OCI-LY3 (cell line): ENCODE results near the gene CDH23.

ENCODE experiments used
- H2AFZ ChIP-seq: fragments of 200-600, 300-600 bp; shearing (Covaris generic); 2 replicates; pipeline ENCODE4 v1.6.0; 2014; ENCODE audit warnings: antibody characterized with exemption, low read depth, low read length
- H3K27ac ChIP-seq: fragments of 200-600, 300-600 bp; sonication (generic); 2 replicates; pipeline ENCODE4 v1.5.1; 2014; ENCODE audit warnings: mild to moderate bottlenecking, low read length, moderate library complexity, mixed read lengths
- H3K27me3 ChIP-seq: fragments of 200-600, 300-600 bp; sonication (generic); 2 replicates; pipeline ENCODE4 v1.6.1; 2014; ENCODE audit warnings: low read depth, low read length, mixed read lengths
- H3K36me3 ChIP-seq: fragments of 200-600, 300-600 bp; sonication (generic); replicated peaks from 2 replicates; pipeline ENCODE3; 2014; ENCODE audit warnings: low read depth, low read length, mixed read lengths
- H3K4me1 ChIP-seq: fragments of 300-600, 200-600 bp; sonication (generic); 2 replicates; pipeline ENCODE4 v1.6.1; 2014; ENCODE audit warnings: low read length, mixed read lengths
- H3K4me2 ChIP-seq: fragments of 200-600, 300-600 bp; sonication (generic); 2 replicates; pipeline ENCODE4 v1.6.1; 2014; ENCODE audit warnings: low read length, mixed read lengths
- H3K4me3 ChIP-seq: fragments of 300-600, 200-600 bp; sonication (generic); 2 replicates; pipeline ENCODE4 v1.5.1; 2014; ENCODE audit warnings: antibody characterized with exemption, mild to moderate bottlenecking, low read length, moderate library complexity
- H3K79me2 ChIP-seq: fragments of 300-600, 200-600 bp; shearing (Covaris generic); 2 replicates; pipeline ENCODE4 v1.6.1; 2014; ENCODE audit warnings: mild to moderate bottlenecking, low read length, mixed read lengths
- H3K9ac ChIP-seq: fragments of 300-600, 200-600 bp; shearing (Covaris generic); 2 replicates; pipeline ENCODE4 v1.6.0; 2014; ENCODE audit warnings: mild to moderate bottlenecking, low read length, moderate library complexity
- H3K9me3 ChIP-seq: fragments of 200-600, 300-600 bp; shearing (Covaris generic); 2 replicates; pipeline ENCODE4 v1.6.1; 2014; ENCODE audit warnings: low read length, mixed read lengths; ENCODE audit not compliant: insufficient read depth
- H4K20me1 ChIP-seq: fragments of 200-600, 300-600 bp; sonication (generic); 2 replicates; pipeline ENCODE4 v1.6.1; 2016; ENCODE audit warnings: low read length, mixed read lengths; ENCODE audit not compliant: insufficient read depth
- EZH2phosphoT487 ChIP-seq: fragments of 200-600 bp; shearing (Covaris generic); IDR thresholded peaks from 2 replicates; pipeline ENCODE4 v1.6.1; 2018; ENCODE audit warnings: antibody characterized with exemption, mixed run types, low read depth
- TF ChIP-seq, protein P1 (sequence below): fragments of 200-600, 300-600 bp; sonication (generic); IDR thresholded peaks from 2 replicates; pipeline ENCODE4 v1.5.1; 2014; ENCODE audit warnings: antibody characterized with exemption, low read length, low read depth

Gene CDH23

DNA sequence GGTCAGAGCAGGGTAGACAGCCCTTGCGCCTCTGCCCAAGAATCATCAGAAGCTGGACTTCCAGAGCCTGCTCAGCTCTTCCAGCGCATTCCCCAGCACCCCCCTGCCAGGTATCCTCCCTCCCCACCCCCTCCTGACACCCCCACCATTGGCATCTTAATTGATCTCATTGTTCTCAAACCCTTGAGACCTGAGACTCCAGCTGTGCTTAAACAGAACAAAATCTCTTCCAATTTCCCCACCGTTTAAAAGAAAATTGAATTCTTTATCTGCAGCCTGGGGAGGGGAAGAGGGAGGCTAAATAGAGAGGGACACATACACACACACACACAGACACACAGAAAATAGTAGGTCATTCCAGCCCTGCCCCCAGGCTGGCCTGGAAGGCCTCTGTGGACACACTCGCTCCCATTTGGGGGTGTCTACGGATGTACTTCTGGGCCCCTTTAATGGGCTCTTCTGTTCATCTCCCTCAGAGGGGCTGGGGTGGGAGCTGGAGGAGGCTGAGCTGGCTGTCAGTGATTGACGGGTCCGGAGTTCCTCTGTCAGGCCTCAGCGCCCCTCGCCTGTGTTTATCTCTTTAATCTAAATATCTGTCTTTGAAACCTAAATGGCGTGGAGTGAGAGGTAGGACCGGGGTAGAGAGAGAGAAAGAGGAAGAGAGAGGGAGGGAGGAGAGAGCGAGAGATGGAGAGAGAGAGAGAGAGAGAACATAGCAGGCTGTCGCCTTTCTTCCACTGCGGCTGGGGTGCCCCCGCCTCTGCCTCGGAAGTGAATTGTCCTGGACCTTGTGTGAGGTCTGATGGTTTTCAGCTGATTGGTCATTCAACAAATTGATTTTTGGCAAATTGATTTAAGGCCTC is 261.1 kb downstream of the CDH23 start:
- Histone ChIP-seq H3K4me2 (no peak overlapping the region), H3K4me1 (no peaks in the 10 kb centered on the region), H3K36me3 (no peaks in the 10 kb centered on the region), H3K79me2 (no peaks in the 10 kb centered on the region), H3K27me3 (no peaks in the 10 kb centered on the region; the same call in 1 of the 2 replicates), H2AFZ (no peak overlapping the region), H3K9ac (no peak overlapping the region), H3K4me3 (no peak overlapping the region), H4K20me1 (no peaks in the 10 kb centered on the region), H3K9me3 (no peaks in the 10 kb centered on the region), H3K27ac (no peak overlapping the region)
- TF ChIP-seq, protein P1, sequence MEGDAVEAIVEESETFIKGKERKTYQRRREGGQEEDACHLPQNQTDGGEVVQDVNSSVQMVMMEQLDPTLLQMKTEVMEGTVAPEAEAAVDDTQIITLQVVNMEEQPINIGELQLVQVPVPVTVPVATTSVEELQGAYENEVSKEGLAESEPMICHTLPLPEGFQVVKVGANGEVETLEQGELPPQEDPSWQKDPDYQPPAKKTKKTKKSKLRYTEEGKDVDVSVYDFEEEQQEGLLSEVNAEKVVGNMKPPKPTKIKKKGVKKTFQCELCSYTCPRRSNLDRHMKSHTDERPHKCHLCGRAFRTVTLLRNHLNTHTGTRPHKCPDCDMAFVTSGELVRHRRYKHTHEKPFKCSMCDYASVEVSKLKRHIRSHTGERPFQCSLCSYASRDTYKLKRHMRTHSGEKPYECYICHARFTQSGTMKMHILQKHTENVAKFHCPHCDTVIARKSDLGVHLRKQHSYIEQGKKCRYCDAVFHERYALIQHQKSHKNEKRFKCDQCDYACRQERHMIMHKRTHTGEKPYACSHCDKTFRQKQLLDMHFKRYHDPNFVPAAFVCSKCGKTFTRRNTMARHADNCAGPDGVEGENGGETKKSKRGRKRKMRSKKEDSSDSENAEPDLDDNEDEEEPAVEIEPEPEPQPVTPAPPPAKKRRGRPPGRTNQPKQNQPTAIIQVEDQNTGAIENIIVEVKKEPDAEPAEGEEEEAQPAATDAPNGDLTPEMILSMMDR, result no peak
- no peak for TF ChIP-seq EZH2phosphoT487

DNA sequence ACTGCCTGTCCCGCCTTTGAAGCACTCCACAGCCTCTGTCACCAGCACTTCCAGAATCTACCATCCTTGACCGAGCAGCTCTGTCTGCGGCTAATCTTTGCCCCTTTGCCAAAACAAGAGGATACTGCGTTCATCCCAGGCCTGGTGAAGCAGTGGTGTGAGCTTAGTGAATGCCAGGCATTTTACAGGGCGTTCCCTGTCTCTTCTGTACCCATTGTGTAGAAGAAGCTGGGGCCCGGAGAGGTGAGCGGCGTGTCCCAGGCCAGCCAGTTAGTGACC is 261.7 kb downstream of the CDH23 start:
- H3K4me2 ChIP-seq, result no peak overlapping the region
- H3K27ac ChIP-seq, result no peak overlapping the region
- H3K36me3 ChIP-seq, result no peaks in the 10 kb centered on the region
- no peak overlapping the region for H3K4me3 ChIP-seq
- no peaks in the 10 kb centered on the region; the same call in 1 of the 2 replicates for H3K27me3 ChIP-seq
- TF ChIP-seq, protein P1, result no peak
- no peak for TF ChIP-seq EZH2phosphoT487
- H2AFZ ChIP-seq, result no peak overlapping the region
- H3K9ac ChIP-seq, result no peak overlapping the region
- no peaks in the 10 kb centered on the region for H3K9me3 ChIP-seq
- no peaks in the 10 kb centered on the region for H3K4me1 ChIP-seq
- H3K79me2 ChIP-seq, result no peaks in the 10 kb centered on the region
- no peaks in the 10 kb centered on the region for H4K20me1 ChIP-seq

DNA sequence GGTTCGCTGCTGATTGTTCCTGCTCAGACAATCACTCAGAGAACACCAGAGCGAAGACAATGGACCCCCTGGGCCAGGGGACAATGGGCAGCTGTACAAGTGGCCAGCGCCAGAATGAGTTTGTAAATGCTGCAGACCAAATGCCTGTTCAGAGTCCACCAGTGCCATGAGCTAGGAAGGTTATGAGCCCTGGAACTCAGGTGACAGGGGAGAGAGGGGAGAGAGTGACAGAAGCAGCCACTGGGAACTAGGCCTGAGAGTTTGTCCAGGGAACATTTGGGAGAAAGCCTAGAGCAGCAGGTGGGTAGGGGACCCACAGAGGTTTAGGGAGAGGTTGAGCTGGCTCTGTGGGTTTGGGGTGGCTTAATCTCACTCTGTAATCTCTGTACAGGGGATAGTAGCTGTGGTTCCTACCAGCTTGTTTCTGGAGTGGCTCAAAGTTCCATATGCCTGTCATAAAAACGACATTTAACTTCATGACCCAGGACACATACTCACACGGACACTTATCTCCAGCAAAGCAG is 262.5 kb downstream of the CDH23 start:
- H3K79me2 ChIP-seq, result no peaks in the 10 kb centered on the region
- H3K27me3 ChIP-seq, result no peaks in the 10 kb centered on the region; the same call in 1 of the 2 replicates
- H2AFZ ChIP-seq, result no peak overlapping the region
- H3K9ac ChIP-seq, result no peak overlapping the region
- no peaks in the 10 kb centered on the region for H3K9me3 ChIP-seq
- no peaks in the 10 kb centered on the region for H3K36me3 ChIP-seq
- no peaks in the 10 kb centered on the region for H4K20me1 ChIP-seq
- H3K4me3 ChIP-seq, result no peak overlapping the region
- no peaks in the 10 kb centered on the region for H3K4me1 ChIP-seq
- TF ChIP-seq, protein P1, result no peak
- no peak for TF ChIP-seq EZH2phosphoT487
- no peak overlapping the region for H3K27ac ChIP-seq
- H3K4me2 ChIP-seq, result no peak overlapping the region

DNA sequence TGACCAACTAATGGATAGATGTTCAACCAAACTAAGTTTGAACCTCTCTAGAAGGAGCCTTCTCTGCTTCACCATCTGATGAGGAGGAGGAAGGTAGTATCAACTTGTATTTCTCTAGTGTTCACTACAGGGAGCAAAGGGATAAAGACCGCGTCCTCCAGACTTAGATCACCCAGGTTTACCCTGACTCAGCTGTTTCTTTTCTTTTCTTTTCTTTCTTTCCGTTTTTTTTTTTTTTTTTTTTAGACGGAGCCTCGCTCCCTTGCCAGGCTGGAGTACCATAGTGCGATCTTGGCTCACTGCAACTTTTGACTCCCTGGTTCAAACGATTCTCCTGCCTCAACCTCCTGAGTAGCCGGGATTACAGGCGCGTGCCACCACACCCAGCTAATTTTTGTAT is 263.0 kb downstream of the CDH23 start:
- Histone ChIP-seq H4K20me1 (no peaks in the 10 kb centered on the region), H3K27me3 (no peaks in the 10 kb centered on the region; the same call in 1 of the 2 replicates), H2AFZ (no peak overlapping the region), H3K36me3 (no peaks in the 10 kb centered on the region), H3K4me1 (no peaks in the 10 kb centered on the region), H3K9me3 (no peaks in the 10 kb centered on the region), H3K9ac (no peak overlapping the region), H3K27ac (no peak overlapping the region), H3K79me2 (no peaks in the 10 kb centered on the region), H3K4me2 (no peak overlapping the region), H3K4me3 (no peak overlapping the region)
- TF ChIP-seq, protein P1, result no peak
- no peak for TF ChIP-seq EZH2phosphoT487
